ENCODE data around the gene EFCAB6.

Gene EFCAB6

DNA sequence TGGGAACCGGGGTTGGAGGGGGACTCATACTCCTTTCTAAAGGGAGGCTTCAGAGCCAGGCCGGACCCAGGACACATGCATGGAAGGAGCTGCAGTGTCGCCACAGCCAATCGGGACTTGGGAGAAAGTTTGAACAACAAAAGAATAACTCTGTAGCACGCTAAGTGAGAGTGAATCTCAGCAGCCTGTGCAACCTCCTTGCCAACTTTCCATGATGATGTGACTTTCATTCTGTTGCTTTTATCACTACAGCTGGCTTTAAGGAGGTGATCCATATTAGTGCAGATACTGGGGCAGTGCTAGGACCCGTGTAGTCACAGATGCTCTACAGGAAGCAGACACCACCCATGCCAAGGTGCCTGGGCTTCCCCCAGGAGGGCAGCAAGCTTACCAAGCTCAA is 243.0 kb downstream of the EFCAB6 start:
- DNase-seq: no peak

DNA sequence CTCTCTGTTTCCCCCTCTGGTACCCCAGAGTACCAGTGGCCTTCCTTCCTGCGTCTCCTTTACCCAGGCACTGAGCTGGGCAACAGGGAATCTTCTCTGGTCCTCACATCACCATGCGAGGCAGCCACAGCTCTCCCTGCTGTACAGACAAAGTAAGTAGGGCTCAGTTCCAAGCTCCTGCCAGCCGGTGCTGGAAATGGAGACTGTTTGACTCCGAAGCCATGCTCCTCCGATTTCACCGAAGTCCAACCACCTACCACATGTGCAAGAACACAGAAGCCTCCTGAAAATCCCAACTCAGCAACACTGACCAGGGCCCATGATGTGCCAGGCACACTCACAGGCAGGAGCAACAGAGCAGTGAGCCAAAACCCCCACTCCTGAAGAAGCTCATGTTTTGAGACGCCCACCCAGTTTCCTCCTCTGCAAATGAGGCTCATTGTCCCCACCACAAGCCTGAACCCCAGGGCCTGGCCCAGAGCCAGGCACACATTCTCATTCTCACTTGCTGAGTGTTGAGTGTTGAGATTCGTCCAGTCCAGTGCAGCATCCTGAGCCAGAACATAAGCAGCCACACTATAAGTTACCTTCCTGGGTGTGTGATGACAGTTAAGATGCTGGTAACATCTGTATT is 244.3 kb downstream of the EFCAB6 start:
- DNase-seq: no peak

DNA sequence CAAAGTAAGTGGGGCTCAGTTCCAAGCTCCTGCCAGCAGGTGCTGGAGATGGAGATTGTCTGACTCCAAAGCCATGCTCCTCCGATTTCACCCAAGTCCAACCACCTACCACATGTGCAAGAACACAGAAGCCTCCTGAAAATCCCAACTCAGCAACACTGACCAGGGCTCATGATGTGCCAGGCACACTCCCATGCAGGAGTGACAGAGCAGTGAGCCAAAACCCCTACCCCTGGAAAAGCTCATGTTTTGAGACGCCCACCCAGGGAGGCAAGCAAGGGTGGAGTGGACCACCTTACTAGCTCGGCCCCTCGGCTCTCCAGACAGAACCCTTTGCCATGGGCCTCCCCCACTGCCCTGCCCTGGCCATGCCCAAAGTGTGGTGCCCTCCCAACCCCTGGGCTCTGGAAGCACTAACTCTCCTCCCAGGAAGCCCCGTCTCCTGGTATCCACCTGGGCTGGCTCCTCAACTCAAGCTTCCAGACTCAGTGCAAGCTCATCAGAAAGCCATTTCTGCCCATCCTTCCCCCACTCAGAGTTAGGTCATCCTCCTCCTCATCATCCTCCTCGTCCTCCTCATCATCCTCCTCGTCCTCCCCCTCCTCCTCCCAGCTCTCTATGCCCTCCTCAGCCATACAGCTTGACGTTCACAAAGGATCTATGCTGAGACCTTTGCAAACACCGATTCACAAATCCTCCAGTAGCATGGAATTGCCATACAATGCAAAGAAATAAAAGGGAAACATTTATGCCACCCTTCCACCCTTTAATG is 245.4 kb downstream of the EFCAB6 start:
- DNase-seq: no peak

DNA sequence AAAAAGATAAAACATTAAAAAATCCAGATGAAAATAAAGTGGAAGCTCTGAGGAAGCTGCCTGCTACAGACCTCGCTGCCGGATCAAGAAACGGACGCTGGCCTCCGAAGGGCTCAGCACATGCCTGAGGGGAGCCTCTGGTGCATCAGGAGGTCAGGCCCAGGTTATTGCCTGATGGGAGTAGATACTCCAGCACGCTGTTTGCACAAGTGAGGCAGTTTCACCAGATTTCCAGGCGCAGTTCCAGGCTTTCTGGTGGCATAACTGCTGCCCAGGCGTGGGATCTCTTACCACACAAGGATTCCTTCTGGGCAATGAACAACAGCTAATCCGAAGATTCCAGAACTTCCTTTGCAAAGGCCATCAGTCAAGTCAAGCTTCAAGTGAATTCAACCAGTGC is 246.1 kb downstream of the EFCAB6 start:
- DNase-seq: no peak

DNA sequence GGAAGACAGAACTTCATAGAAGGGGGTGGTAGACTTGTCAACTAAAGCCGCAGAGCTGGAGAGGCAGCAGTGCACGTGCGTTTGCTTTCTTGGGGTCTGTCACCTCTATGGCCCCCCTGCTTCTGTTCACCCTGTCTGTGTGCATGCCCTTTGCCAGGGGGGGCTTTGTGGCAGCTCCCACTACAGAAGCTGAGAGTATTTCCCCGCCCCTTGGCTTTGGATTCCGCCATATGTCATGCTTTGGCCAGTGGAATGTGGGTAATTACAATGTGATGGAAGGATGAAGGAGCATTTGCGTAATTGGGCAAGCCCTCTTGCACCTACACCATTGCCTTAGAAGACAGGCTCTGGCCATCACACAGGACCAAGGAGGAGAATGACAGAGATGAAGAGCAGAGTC is 247.2 kb downstream of the EFCAB6 start:
- no peak for DNase-seq

DNA sequence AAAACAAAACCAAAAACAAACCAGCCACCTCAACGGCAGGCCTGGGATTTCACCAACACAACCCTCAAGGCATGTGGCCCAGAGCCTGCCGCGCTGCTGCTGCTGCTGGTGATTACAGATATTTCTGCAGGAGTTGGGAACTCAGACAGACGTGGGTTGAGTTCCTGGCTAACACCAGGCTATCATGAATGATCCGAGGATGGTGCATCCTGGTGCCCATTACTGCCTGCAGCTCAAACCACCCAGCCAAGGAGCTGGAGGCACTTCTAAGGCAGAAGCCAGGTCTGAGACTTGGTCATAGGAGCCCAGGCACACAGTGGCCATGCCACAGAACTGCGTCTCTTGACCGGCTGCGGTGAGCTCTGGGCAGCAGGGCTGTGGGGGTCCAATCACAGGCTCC is 248.5 kb downstream of the EFCAB6 start:
- no peak for DNase-seq

DNA sequence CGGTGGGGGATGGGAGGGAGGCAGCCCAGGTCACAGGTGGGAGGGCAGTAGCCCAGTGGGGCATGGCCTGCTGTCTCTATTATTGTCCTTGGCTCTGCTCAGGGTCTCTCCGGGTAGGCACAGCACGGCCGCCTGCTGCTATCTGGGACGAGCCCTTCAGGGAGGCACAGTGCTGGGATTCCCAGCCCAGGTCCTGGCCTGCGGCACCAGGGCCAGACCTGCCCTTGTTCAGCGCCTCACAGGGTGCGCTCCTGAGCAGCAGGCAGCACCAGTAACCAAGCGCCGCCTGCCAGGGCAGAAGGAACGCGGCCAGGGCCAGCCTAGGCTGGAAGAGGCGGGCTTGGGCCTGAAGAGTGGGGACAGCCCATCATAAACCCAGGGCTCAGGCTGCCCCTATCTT is 249.3 kb downstream of the EFCAB6 start:
- no peak for DNase-seq

DNA sequence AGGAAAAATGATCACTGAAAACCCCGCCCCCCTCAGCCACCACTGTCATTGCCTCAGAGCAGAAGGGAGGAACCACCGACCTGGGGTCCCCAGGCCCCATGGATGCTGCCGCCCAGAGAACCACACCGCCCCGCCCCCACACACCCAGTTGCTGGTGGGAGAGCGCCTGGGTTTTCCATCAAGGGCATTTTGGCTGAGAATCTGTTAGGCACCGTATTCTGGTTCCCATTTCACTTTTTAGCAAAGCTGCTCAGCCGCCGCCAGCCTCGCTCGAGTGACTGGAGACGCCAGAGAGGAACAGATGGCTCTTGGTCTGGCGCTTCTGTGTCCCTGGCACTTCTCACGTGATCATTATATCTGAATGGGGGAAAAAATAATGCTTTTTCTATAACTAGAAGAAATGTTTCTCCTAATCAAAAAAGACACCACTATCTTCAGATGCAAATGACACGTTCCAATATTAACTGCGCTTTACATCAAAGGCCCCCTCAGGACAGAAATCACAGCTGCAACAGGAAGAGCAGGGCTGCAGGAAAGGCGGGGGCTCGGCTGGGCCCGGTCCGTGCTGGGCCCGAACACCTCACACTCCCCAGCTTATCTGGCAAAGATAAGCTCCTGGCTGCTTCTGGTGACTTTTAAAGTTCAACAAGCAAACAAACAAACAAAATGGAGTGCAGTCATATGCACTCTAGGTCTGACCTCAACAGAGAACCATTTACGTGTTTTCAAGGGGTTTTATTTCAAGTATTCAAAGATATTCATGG is 250.5 kb downstream of the EFCAB6 start:
- no peak for DNase-seq

DNA sequence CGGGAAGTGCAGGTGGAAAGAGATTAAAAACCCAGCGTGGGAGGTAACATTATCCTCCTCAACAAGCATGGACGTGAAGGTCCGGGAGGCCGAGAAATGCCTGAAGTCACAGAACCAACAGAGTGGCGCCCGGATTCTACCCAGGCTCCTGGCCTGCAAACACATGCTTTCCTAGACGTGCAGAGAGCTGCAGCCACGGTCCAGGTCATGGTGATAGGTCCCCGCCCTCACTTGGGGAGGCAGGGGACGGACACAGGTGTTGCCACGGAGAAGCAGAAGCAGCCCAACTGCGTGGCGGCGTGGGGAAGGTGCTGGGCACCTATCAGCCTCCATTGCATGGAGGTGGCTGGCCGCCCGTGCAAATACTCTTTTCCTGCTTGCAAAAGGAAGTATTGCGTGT is 251.5 kb downstream of the EFCAB6 start:
- DNase-seq: no peak

DNA sequence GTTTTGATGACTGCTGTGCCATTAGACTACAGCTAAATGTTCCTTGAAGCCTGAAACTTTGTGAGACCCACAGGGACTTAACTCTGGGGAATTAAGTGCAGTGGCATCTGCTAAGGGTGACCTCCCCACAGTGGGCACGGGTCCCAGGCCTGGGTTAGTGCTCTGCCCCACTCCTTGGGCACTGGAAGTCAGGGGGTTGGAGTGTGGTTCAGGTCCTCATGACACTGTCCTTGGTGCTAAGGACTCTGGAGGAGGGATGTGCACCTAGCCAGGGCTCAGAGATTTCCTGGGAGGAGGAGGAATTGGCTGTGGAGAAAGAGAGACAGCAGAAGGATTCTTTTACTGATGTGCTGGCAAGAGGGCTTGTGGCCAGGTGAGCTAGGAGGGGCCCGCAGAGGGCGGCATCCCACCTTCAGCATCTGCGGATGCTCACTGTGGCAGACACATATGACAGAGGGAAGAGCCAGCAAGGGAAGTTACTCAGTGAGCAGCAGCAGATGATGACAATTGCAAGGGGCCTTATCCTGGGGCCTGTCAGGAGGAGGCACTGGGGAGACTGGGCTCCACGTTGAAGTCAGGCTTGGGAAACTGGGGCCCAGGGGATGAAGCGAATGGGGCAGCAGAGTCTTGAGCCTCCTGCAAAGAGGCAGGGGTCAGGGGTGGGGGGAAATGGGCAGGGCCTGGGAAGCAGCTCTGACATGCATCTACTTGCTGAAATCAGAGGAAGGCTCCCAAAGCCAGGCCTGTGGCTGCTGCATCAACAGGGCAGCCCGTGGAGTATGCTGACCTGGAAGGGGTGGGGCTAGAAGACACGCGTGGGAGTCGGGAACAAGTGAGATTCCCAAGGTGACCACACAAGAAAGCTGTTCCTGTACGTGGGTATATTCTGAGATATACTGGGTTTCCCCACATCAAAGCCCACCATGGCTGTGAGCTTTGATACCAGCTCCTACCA is 256.3 kb downstream of the EFCAB6 start:
- no peak for DNase-seq

DNA sequence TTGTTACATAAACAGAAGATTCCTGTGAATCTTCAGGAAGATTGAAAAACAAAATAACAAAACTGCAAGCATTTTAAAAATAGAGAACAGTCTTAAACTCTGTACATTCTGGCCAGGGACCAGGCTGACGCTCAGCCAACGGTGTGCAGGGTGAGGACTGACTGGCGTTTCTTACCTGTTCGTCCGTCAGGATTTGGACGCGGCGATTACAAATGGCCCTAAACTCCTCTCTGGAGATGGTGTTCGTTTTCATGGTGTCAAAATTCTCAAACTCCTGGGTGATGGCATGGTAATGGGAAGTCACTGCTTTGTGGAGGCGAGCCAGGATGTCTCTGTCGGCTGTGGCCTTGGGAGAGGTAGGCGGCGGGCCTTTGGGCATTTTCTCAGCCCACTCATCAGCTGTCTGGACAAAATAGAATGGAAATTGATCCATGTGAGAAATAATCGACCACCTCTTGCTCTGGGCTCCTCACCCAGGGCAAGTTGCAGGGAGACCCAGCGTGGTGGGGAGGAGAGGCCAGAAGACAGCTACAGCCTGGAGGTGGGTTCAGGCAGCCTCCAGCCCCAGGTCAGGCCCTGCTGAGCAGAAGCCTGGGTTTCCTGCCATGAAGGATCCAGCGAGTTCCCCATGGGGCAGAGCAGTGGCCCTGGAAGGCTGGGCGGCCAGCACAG is 257.3 kb downstream of the EFCAB6 start:
- DNase-seq: no peak

DNA sequence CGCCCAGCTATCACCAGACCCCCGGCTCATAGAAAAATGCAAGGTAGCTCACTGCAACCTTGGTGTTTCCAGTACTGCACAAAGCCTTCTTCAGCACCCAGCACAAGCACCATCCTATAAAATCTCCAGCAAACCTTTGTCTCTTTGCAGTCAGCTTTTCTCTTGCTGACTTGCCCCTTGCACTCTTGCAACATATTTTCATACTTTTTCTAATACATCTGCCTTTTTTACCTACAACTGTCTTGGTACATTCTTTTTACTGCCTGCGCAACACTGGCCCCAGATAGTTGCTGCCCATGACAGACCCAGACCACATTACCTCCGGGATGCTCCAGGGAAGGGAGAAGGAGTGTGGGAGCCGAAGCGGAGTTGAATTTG is 257.9 kb downstream of the EFCAB6 start:
- no peak for DNase-seq

DNA sequence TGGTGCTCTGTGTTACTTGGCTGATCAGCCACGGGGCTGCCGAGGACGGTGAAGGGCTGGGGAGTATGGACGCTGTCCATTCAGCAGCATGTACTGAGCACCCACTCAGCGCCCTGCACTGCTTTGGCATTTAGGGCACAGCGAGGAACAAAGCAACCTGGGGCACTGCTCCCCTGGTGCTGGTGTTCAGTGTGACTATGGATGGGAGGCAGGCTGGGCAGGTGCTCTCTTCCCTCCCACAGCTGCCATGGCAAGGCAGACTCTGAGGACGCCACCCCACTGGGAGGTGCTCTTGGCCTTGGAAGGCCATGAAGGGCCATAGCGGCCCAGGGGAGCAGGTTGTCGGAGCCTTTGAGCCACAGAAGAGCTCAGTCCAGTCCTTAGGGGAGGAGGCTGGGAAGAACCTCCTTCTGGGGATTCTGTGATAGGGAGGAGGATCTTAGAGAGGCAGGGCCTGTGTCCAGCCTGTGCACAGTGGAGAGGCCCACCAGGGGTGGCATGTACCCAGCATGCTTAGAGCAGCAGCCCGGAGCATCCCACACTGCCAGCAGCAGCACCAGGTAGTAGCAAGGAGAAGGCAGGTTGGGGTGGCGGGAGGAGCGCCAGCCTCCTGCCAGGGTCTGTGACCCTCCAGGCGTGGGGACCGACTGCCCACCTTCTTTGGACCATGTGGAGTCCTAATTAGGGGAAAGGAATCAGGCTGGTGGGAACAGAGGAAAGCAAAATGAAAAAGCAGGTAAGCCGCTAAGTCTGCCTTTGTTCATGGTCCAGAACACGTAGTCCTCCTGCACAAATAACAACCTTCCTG is 258.4 kb downstream of the EFCAB6 start:
- DNase-seq: no peak

DNA sequence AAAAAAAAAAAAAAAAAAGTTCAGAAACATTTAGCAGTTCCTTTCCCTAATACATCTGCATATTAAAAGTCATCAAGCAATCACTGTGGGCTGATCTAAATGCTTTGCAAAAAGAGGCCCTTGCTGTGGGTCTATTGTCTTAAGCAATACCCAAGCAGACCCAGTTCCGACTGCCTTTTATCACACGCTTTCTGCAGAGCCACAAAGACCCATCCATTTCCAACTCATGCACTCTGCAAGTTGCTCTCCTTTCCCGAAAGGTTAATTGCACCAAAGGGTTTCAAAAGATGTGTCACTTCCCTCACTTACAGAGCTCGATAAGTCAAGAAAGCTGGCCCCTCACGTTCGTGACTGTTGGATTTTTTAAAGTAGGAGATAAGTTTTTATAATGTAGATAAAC is 261.4 kb downstream of the EFCAB6 start:
- no peak for DNase-seq

DNA sequence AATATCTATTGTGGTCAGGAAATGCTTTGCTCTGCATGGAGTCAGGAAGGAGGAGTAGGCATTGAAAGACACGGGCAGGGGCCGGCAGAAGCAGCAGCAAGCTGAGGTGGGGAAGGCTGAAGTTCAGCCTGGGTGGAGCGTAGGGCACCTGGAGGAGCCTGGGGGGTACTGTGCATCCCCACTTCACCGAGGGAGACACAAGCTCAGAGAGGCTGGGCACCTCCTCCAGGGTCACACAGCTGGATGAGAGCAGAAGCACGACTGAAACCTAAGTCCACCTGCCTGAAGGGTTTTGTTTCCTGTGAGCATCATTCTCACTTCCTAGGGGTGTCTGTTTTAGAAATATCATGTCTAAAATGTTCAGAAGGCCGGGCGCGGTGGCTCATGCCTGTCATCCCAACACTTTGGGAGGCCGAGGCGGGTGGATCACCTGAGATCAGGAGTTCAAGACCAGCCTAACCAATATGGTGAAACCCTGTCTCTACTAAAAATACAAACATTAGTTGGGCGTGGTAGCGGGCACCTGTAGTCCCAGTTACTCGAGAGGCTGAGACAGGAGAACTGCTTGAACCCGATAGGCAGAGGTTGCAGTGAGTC is 262.0 kb downstream of the EFCAB6 start:
- no peak for DNase-seq

DNA sequence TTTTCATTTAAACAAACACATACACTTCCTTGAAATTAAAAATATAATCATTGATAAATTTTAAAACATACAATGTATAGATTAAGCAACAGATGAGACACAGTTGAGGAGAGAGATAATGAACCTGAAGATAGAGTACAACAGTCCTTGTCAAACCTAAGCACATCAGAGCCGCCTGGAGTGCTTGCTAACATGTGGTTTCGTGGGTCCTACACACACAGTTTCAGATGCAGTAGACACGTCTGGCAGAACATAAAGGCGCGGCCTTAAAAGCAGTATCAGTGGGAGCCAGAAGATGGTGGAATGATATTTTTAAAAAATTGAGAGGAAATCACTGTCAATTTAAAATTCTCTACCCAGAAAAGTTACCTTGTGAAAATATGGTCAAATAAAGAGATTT is 265.9 kb downstream of the EFCAB6 start:
- DNase-seq: no peak

DNA sequence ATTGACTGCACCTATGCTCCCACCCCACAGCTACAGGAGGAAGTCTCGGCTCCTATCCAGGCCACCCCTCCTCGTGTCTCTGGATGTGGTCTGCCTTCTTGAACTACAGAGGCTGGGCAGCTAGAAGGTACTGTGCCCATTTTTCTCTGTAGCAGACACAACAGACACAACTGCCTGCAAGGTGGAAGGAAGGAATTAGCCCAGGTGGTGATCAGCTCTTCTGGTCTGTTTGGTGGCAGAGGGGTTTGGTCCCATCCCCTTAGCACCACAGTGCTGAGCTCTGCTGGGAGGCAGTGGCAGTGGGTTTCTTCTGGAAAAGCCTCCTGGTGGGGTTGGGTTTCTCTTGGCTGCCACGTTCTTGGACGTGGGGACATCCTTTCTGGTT is 267.8 kb downstream of the EFCAB6 start:
- DNase-seq: no peak

DNA sequence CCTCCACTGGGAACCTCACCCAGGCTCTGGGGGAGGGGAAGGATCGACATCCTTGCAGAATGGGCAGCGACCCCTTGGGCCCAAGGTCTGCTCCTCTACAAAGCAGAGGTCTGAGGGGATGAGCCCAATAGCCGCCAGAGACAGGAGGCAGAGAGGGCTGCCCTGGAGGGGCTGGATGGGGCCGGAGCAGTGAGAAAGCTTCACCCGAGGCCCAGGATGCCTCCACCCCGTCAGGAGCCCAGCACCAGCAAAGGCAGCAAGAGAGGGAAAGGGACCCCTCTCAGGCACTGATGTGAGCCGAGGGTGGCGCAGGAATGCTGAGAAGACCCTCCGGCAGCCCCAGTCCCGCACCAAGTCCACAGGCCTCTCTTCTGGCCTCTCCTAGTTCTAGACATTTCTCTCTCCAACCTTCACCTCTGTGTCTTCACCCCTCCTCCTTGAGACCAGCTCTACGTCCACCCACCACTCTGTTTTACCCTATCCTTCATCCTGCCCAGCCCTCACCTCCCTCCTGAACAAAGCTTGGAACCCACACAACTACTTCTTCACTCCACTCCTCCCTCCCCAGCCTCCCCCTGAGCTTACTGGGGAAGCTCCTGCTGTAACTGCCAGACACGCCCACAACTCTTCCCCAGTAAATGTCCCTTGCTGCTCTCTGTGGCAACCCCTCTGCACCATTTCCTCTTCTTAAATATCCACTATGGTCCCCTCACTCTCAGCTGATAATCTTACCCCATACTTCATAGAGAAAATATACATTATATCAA is 268.4 kb downstream of the EFCAB6 start:
- DNase-seq: no peak

DNA sequence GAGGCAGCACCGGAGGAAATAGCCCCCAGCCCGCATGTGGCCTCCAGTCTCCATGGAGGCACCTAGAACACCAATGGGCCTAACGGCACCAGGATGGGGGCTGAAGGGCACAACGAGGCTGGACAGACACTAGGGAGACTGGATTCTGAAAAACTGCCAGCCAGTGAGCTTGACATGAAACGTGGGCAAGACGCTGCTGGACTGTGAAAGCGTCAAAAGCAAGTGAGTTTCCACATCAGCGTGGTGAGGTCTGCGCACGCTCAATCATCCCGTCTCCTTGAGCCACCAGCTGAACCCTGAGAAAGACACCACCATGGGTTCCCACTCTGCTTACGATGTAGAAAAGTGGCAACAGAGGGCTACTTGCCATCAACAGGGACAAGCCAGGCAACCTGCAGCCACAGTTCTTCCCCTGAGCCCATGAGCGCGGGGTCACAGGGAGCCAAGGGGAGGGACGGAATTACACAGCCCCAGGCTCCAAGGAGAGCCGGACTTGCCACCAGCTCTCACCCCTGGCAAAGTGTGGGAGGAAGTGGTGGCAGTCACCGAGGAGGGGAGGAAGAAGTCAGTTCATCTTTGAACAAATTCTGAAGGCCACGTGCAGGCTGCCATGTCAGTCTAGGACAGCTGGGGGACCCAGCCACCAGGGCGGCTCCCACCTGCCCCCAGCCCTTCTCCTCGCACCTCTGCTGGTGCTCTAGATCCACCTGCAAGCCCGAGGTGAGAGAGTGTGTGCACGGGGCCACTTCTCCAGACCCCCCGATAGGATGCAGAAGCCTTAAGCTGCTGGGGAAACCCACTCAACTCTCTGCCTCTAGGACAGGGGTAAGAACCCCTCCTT is 269.2 kb downstream of the EFCAB6 start:
- DNase-seq: no peak

Measured in SIG-M5 (cell line).